ENCODE measurements around the gene ZNF609.

- TF ChIP-seq CTCF (IDR thresholded peaks at IDR 0.05) (no peak), POLR2A (IDR thresholded peaks at IDR 0.05) (no peak)
Observed at GRCh38 chr15:64412216-64412615, 48.2 kb upstream of the ZNF609 start.

All from suprapubic skin (tissue), 3 donors.